GM10266 (cell line): ENCODE measurements around the gene DGCR2.

ENCODE experiments used
- DNase-seq: peaks from one replicate; pipeline ENCODE4 v3.0.0; 2012; ENCODE audit errors: extremely low spot score
- TF ChIP-seq, protein P1 (sequence below): IDR thresholded peaks from 2 replicates; pipeline ENCODE4 v1.5.1; 2012; ENCODE audit warnings: mild to moderate bottlenecking, low read depth; ENCODE audit not compliant: control insufficient read depth, insufficient read depth; ENCODE audit errors: missing control alignments

DGCR2 gene

GRCh38 chr22:19124377-19124776 is 2.2 kb upstream of the DGCR2 start:
- TF ChIP-seq, protein P1, sequence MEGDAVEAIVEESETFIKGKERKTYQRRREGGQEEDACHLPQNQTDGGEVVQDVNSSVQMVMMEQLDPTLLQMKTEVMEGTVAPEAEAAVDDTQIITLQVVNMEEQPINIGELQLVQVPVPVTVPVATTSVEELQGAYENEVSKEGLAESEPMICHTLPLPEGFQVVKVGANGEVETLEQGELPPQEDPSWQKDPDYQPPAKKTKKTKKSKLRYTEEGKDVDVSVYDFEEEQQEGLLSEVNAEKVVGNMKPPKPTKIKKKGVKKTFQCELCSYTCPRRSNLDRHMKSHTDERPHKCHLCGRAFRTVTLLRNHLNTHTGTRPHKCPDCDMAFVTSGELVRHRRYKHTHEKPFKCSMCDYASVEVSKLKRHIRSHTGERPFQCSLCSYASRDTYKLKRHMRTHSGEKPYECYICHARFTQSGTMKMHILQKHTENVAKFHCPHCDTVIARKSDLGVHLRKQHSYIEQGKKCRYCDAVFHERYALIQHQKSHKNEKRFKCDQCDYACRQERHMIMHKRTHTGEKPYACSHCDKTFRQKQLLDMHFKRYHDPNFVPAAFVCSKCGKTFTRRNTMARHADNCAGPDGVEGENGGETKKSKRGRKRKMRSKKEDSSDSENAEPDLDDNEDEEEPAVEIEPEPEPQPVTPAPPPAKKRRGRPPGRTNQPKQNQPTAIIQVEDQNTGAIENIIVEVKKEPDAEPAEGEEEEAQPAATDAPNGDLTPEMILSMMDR, result no peak
- DNase-seq, result no peak

DNA sequence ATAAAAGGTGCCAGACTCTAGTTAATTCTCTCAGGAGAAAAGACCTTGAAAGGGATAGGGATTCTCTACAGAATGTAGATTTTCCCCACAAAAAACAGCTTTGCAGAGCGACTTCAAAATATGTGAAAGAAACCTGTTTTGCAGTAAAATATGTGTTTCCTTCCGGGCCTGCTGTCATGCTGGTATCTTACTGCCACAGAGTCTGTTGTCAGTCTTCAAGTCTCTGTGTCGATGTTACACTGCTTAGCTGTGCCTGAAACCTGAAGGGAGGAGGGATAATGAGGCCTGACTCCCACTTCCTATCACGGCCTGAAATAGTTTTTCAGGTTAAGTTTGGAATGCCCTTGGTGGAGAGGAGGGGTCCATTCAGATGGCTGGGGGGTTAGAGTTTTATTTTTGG is 1.7 kb upstream of the DGCR2 start:
- DNase-seq, result no peak
- TF ChIP-seq, protein P1, result no peak

DNA sequence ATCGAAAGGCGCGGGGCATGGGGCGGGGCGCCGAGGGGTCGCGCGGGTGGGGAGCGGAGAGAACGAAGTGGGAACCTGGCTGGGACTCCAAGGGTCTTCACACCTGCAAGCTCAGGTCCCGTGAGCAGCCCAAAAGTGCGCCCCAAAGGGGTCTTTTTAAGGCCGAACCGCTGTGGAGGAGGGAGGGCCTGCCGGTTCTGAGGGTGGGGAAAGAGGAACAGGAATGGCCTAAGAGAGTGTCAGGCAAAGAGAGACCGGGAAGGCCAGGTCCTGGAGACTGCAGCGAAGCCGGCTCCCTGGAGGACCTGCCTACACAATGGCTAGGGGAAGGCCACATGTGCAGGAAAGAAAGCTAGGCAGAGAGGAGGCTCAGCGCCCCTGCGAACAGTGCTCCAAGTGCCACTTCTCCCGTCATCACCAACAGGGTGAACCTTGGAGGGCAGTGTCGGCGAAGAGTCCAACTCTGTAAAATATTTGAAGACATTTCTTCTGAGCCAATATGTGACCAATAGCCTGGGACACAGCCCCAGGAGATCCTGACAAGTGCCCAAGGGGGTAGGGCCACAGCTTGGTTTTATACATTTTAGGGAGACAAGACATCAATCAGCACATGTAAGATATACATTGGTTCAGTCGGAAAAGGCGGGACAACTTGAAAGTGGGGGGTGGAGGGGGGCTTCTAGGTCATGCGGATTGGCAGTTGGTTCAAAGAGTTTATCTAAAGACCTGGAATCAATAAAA is 710 bp upstream of the DGCR2 start:
- no peak for DNase-seq

DNA sequence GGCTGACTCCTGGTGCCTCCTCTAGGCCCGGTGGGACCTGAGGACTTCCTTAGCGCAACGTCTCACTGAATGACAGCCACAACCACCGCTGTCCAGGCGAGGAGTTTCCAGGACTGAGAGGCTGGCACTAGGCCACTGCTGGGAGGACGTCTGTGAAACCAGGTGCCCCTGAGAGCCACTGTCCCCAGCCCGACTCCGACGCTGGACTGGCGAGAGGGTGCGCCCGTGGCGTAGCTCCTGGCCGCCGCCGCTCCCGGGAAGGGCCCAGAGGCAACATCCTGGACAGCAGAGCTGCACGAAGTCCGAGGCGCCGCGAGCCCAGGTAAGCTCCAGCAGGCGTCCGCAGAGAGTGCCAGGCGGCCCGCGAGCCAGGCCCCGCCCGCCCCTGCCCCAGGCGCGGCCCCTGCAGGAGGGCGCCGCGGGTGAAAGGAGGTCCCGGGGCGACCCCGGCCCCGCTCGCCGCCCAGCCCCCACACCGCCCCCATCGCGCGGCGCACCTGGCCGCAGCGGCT is 525 bp downstream of the DGCR2 start:
- peak; percentile 54 for DNase-seq
- TF ChIP-seq, protein P1, result no peak

More for the DNA sequence above, 710 bp upstream of the DGCR2 start:
- TF ChIP-seq, protein P1, result no peak

DNA sequence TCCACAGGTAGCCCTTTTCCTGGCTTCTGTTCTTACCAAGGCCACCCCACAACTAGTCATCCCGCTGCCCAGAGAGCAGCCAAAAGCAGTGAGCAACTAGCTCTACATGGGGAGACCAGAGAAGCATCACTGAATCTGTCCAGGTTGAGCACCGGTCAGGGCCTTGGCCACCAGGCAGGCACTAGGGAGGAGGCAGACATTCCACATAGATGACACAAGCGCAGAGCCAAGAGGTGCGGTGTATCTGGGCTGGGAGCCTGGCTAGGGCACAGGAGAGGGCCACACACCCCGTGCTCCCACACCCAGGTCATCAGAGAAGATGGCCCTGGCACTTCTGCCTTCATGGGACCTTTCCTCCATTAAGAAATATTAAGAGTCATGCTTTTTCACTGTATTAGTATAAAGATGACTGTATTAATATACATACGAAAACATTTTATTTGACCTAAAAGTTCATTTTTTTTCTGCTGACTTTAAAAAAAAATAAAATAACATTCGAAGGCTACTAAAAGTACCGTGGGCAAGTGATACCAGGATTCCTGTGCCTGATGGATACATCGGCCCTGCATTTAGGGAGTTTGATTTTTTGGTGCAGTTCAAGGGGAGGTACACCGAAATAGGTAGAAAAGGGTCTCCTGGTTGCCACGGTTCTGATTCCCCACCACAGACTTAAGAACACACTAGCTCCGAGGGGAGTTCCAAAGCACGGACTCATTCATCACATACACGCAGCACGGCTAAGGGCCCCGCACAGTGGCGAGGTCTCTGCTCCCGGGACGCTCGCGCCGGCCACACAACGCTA is 1.2 kb downstream of the DGCR2 start:
- TF ChIP-seq, protein P1, result no peak
- peak; percentile 69 for DNase-seq

- no peak for DNase-seq
- TF ChIP-seq, protein P1, result no peak
Observed at GRCh38 chr22:19119949-19120348, 2.3 kb downstream of the DGCR2 start.
